GM12878 (cell line): ENCODE data around the gene GYG1. TPM values are rescaled to one million over a fixed set of nuclear protein-coding genes. Genes with fewer than 3 reads are reported as not detected.

Experiments
- ATAC-seq: fragments of 200-7000 bp; cut with Tn5 transposase; 3 replicates; pipeline ENCODE4 v1.9.1; 2020; ENCODE audit warnings: mild to moderate bottlenecking, moderate library complexity
- BruUV-seq: library from RNA; stranded (reverse); fragments of 400-500 nt; replicated peaks from 2 replicates; lab custom pipeline; 2021; lab: Mats Ljungman, UMichigan
- CTCF ChIA-PET: fragments of 300-600 bp; sonication (Branson Sonifier 250); formaldehyde crosslinking; extraction: SDS; loops from one replicate; lab custom pipeline; 2021; ENCODE audit warnings: inconsistent platforms; lab: Yijun Ruan, JAX
- POLR2A ChIA-PET: fragments of 350-600 bp; formaldehyde crosslinking; extraction: SDS; loops from one replicate; lab custom pipeline; 2021; ENCODE audit warnings: inconsistent platforms; lab: Charles Lee
- RAD21 ChIA-PET: fragments of 300-600 bp; sonication (Branson Sonifier 250); formaldehyde crosslinking; loops from one replicate; lab custom pipeline; 2023; ENCODE audit warnings: antibody characterized with exemption; ENCODE audit not compliant: unreplicated experiment; lab: Charles Lee
- SMC1A ChIA-PET: fragments of 300-600 bp; sonication (Branson Sonifier 250); formaldehyde crosslinking; loops from one replicate; lab custom pipeline; 2023; ENCODE audit not compliant: unreplicated experiment, uncharacterized antibody; lab: Charles Lee
- DNase-seq: peaks from one replicate; pipeline ENCODE4 v3.0.0-alpha.2; 2011; ENCODE audit warnings: low read depth, low spot score
- FAIRE-seq: peaks from 3 replicates; lab custom pipeline; 2011; peaks lifted over from hg19 to GRCh38; lab: Jason Lieb, UNC
- H2AFZ ChIP-seq: 2 replicates; pipeline ENCODE4 v1.6.0; 2011; ENCODE audit warnings: low read depth, low read length, control low read depth; ENCODE audit not compliant: control insufficient read depth
- H3K27ac ChIP-seq: 2 replicates; pipeline ENCODE4 v1.5.1; 2011; ENCODE audit warnings: control low read depth; ENCODE audit not compliant: control insufficient read depth, insufficient read depth
- H3K27me3 ChIP-seq, 2 experiments: replicated peaks in 1 of 2; 2 replicates each; pipeline versions ENCODE4 v1.6.0 to v1.6.1; 2011; ENCODE audit warnings: low read length in 1 of 2; ENCODE audit not compliant: control insufficient read depth in 2 of 2, insufficient read depth in 2 of 2
- H3K36me3 ChIP-seq, 2 experiments: 2 replicates each; pipeline ENCODE4 v1.5.1; 2011; ENCODE audit warnings: low read length in 1 of 2; ENCODE audit not compliant: control insufficient read depth in 2 of 2, insufficient read depth in 2 of 2
- H3K4me1 ChIP-seq: 2 replicates; pipeline ENCODE4 v1.6.1; 2011; ENCODE audit warnings: mild to moderate bottlenecking, low read length, moderate library complexity, mixed read lengths; ENCODE audit not compliant: control insufficient read depth, insufficient read depth
- H3K4me2 ChIP-seq: 2 replicates; pipeline ENCODE4 v1.6.0; 2011; ENCODE audit warnings: control low read depth; ENCODE audit not compliant: control insufficient read depth, insufficient read depth
- H3K4me3 ChIP-seq: fragments of 200-600 bp; sonication (generic); 2 replicates; pipeline ENCODE4 v1.5.1; 2016
- H3K79me2 ChIP-seq: 2 replicates; pipeline ENCODE4 v1.6.0; 2011; ENCODE audit warnings: low read length; ENCODE audit not compliant: control insufficient read depth, insufficient read depth
- H3K9ac ChIP-seq: 2 replicates; pipeline ENCODE4 v1.8.0; 2011; ENCODE audit warnings: low read length, control low read depth, mixed read lengths; ENCODE audit not compliant: control insufficient read depth, insufficient read depth
- H3K9me3 ChIP-seq: replicated peaks from 3 replicates; pipeline ENCODE4 v1.5.1; 2011; ENCODE audit warnings: mild to moderate bottlenecking, low read length; ENCODE audit not compliant: control insufficient read depth, insufficient read depth
- H4K20me1 ChIP-seq: 2 replicates; pipeline ENCODE4 v1.6.0; 2011; ENCODE audit not compliant: control insufficient read depth, insufficient read depth
- CBFB ChIP-seq: IDR thresholded peaks from 2 replicates; pipeline ENCODE4 v1.6.1; 2016; ENCODE audit warnings: antibody characterized with exemption, low read depth
- CBX5 ChIP-seq: sonication (generic); IDR thresholded peaks from 2 replicates; pipeline ENCODE4 v1.6.1; 2016; ENCODE audit warnings: low read depth, moderate library complexity, mild to moderate bottlenecking, inconsistent platforms
- CREB1 ChIP-seq: IDR thresholded peaks from 2 replicates; pipeline ENCODE4 v1.6.1; 2012; ENCODE audit warnings: low read depth, mild to moderate bottlenecking, inconsistent platforms
- CREM ChIP-seq: IDR thresholded peaks from 2 replicates; pipeline ENCODE4 v1.6.1; 2014; ENCODE audit warnings: antibody characterized with exemption, low read depth
- CUX1 ChIP-seq: IDR thresholded peaks from 2 replicates; pipeline ENCODE4 v1.6.1; 2012; ENCODE audit warnings: improper control_type of control experiment, low read depth, low read length; ENCODE audit not compliant: insufficient replicate concordance
- DPF2 ChIP-seq: fragments of 450-650 bp; IDR thresholded peaks from 2 replicates; pipeline ENCODE4 v1.6.1; 2017; ENCODE audit warnings: mild to moderate bottlenecking
- FOS ChIP-seq: IDR thresholded peaks from 3 replicates; pipeline ENCODE4 v1.6.1; 2011; ENCODE audit warnings: borderline replicate concordance; ENCODE audit not compliant: insufficient read length; ENCODE audit errors: extremely low read depth
- FOXM1 ChIP-seq: IDR thresholded peaks from 2 replicates; pipeline ENCODE4 v1.6.1; 2012; ENCODE audit warnings: low read depth, mild to moderate bottlenecking, inconsistent platforms, low read length, moderate library complexity
- HDAC2 ChIP-seq: fragments of 200-600 bp; sonication (generic); IDR thresholded peaks from 2 replicates; pipeline ENCODE4 v1.6.1; 2017
- IKZF1 ChIP-seq: fragments of 450-650 bp; conservative IDR thresholded peaks from 2 replicates; pipeline ENCODE4 v1.6.1; 2017; ENCODE audit warnings: antibody characterized with exemption, mild to moderate bottlenecking
- MAX ChIP-seq: IDR thresholded peaks from 2 replicates; pipeline ENCODE4 v1.6.1; 2012; ENCODE audit warnings: low read depth, low read length, improper control_type of control experiment
- NBN ChIP-seq: fragments of 450-650 bp; IDR thresholded peaks from 2 replicates; pipeline ENCODE4 v1.6.1; 2016
- PAX5 ChIP-seq: IDR thresholded peaks from 2 replicates; pipeline ENCODE4 v1.6.1; 2011; ENCODE audit warnings: low read depth, low read length, borderline replicate concordance
- PML ChIP-seq: IDR thresholded peaks from 2 replicates; pipeline ENCODE4 v1.6.1; 2012; ENCODE audit warnings: low read length, inconsistent platforms
- POU2F2 ChIP-seq: IDR thresholded peaks from 3 replicates; pipeline ENCODE4 v1.6.1; 2011; ENCODE audit warnings: low read depth, mild to moderate bottlenecking, low read length, borderline replicate concordance
- RAD21 ChIP-seq: IDR thresholded peaks from 2 replicates; pipeline ENCODE4 v1.6.1; 2011; ENCODE audit warnings: mild to moderate bottlenecking, low read depth, low read length, moderate library complexity; ENCODE audit not compliant: insufficient read depth
- RCOR1 ChIP-seq: conservative IDR thresholded peaks from 2 replicates; pipeline ENCODE4 v1.6.1; 2012; ENCODE audit warnings: low read depth, low read length, improper control_type of control experiment
- SIX5 ChIP-seq: IDR thresholded peaks from 2 replicates; pipeline ENCODE4 v1.6.1; 2011; ENCODE audit warnings: mild to moderate bottlenecking, low read depth, low read length, moderate library complexity; ENCODE audit not compliant: severe bottlenecking
- TAF1 ChIP-seq: IDR thresholded peaks from 2 replicates; pipeline ENCODE4 v1.6.1; 2011; ENCODE audit warnings: mild to moderate bottlenecking, low read depth, low read length, borderline replicate concordance
- WGBS: methylation state at CpG from one replicate; pipeline ENCODE4 v1.1.6; 2016; ENCODE audit warnings: low lambda C conversion rate; ENCODE audit not compliant: insufficient replicate concordance, insufficient coverage; ENCODE audit errors: missing lambda C conversion rate; 5-methylcytosine and 5-hydroxymethylcytosine counted together
- in situ Hi-C: fragments of 300-500 bp; cut with MboI; formaldehyde crosslinking; loops from 9 replicates; pipeline ENCODE4 v1.14.3; 2018; ENCODE audit warnings: mixed read lengths
- intact Hi-C: fragments of 100-400 bp; cut with micrococcal nuclease; formaldehyde crosslinking; loops from one replicate; pipeline ENCODE4 v1.14.2; 2022; ENCODE audit not compliant: unreplicated experiment
- polyA plus RNA-seq, 11 experiments: library from polyadenylated mRNA; depleted of rRNA in 4 of 11; unstranded in 6 of 11; stranded (reverse) in 5 of 11; fragments of >200 nt; fragmentation: Nextera tagmentation in 4 of 11; fragmentation: Illumina TruSeq in 1 of 11; extraction: Ambion mirVana in 4 of 11; extraction: Trizol in 1 of 11; gene quantifications; 1 replicate in 1 of 11; 2 replicates in 10 of 11; pipeline versions ENCODE4 v1.2.1 to v1.2.3, GENCODE V29; 2011 to 2016; ENCODE audit warnings: inconsistent platforms in 2 of 11, missing spikeins in 2 of 11, low read depth in 1 of 11
- total RNA-seq, 4 experiments: library from RNA; depleted of rRNA in 3 of 4; stranded (reverse); fragments of >200 nt in 3 of 4; fragmentation: Illumina TruSeq in 1 of 4; extraction: Trizol in 1 of 4; gene quantifications; 2 replicates each; pipeline versions ENCODE4 v1.2.1 to v1.2.3, GENCODE V29; 2013 to 2021

The GYG1 gene
- total and polyA plus RNA-seq, 10 of the 15 experiments (the other 5 are each of a cell fraction or from before 2014, with no cell fraction given): 11.8 to 38.9 (median 22.9) TPM

GRCh38 chr3:149058602-149059001 is 67.3 kb downstream of the GYG1 start (continued):
- TF ChIP-seq CUX1 (no peak), PAX5 (no peak)

GRCh38 chr3:149061776-149062175 is 70.4 kb downstream of the GYG1 start:
- WGBS: 100% methylated on average over 1 of the region's 2 CpGs
- no peak for FAIRE-seq
- TF ChIP-seq IKZF1: no peak
- TF ChIP-seq FOXM1: no peak
- no peak for TF ChIP-seq RCOR1
- TF ChIP-seq POU2F2: no peak
- TF ChIP-seq CBX5: no peak
- TF ChIP-seq TAF1: no peak
- no peak for TF ChIP-seq RAD21
- no peak for TF ChIP-seq DPF2
- TF ChIP-seq NBN: no peak
- no peak for TF ChIP-seq CBFB
- no peak for TF ChIP-seq MAX
- TF ChIP-seq FOS: no peak
- TF ChIP-seq SIX5: no peak
- no peak for TF ChIP-seq HDAC2
- no peak for TF ChIP-seq CREB1
- no peak for TF ChIP-seq CREM
- no peak for TF ChIP-seq PML

More at GRCh38 chr3:149061776-149062175, 70.4 kb downstream of the GYG1 start:
- H3K27me3 ChIP-seq: no peaks in the 10 kb centered on the region
- intact Hi-C loops (no loop called here), in situ Hi-C loops (no loop called here)
- no peak for ATAC-seq
- ChIA-PET POLR2A (no interaction called here), RAD21 (no interaction called here), CTCF (no interaction called here), SMC1A (interaction anchor here (0.9 kb wide), 2 partner anchors 16 to 19 kb away, joined by 3 read pairs; no protein-coding TSS in a partner anchor)
- no peak overlapping the region for H2AFZ ChIP-seq
- H4K20me1 ChIP-seq: no peaks in the 10 kb centered on the region
- peaks cover 2% of the 10 kb centered on the region; the same call in 1 of the 3 replicates for H3K9me3 ChIP-seq
- no peaks in the 10 kb centered on the region for H3K79me2 ChIP-seq
- no peak overlapping the region for H3K9ac ChIP-seq
- peaks cover 15% of the 10 kb centered on the region for H3K4me1 ChIP-seq
- H3K36me3 ChIP-seq: peaks cover 2 to 24% of the 10 kb centered on the region in 2 experiments; a peak in 3 of 4 replicates
- no peak overlapping the region for H3K27ac ChIP-seq
- no peak overlapping the region for H3K4me3 ChIP-seq
- no TSS peak for BruUV-seq
- no peak overlapping the region for H3K4me2 ChIP-seq
- no peak for DNase-seq
